PC-9 (cell line): Measurements from ENCODE around the gene SCARF2. TPM values are rescaled to one million over a fixed set of nuclear protein-coding genes. Genes with fewer than 3 reads are reported as not detected.

Source experiments
- BruUV-seq: library from RNA; stranded (reverse); fragments of 400-500 nt; replicated peaks from 2 replicates; lab custom pipeline; 2021; lab: Mats Ljungman, UMichigan
- CTCF ChIA-PET: fragments of 300-600 bp; sonication (Branson Sonifier 250); formaldehyde crosslinking; loops from one replicate; lab custom pipeline; 2022; ENCODE audit warnings: antibody characterized with exemption; lab: Charles Lee
- POLR2A ChIA-PET: fragments of 300-600 bp; sonication (Branson Sonifier 250); formaldehyde crosslinking; loops from one replicate; lab custom pipeline; 2022; ENCODE audit warnings: antibody characterized with exemption; ENCODE audit not compliant: unreplicated experiment; lab: Charles Lee
- DNase-seq, 2 experiments: peaks; one replicate each; pipeline versions ENCODE4 v3.0.0 to v3.0.0-alpha.2; 2015 to 2022; ENCODE audit warnings: mixed read lengths in 1 of 2
- H2AFZ ChIP-seq: fragments of 200-600 bp; sonication (generic); 2 replicates; pipeline ENCODE4 v1.8.1; 2017; ENCODE audit warnings: antibody characterized with exemption
- H3F3A ChIP-seq: fragments of 200-600 bp; sonication (generic); 2 replicates; pipeline ENCODE4 v1.8.1; 2017; ENCODE audit warnings: antibody characterized with exemption, mild to moderate bottlenecking, low read depth; ENCODE audit not compliant: insufficient read depth
- H3K27ac ChIP-seq: fragments of 200-600 bp; sonication (generic); 2 replicates; pipeline ENCODE4 v1.6.1; 2016; ENCODE audit warnings: mixed run types
- H3K27me3 ChIP-seq: fragments of 200-600 bp; sonication (generic); 2 replicates; pipeline ENCODE4 v1.6.1; 2016; ENCODE audit warnings: low read depth, mixed run types; ENCODE audit not compliant: insufficient read depth
- H3K36me3 ChIP-seq: fragments of 200-600 bp; sonication (generic); 2 replicates; pipeline ENCODE4 v1.6.1; 2016; ENCODE audit warnings: low read depth, mixed run types
- H3K4me1 ChIP-seq: fragments of 200-600 bp; sonication (generic); replicated peaks from 2 replicates; pipeline ENCODE4 v1.6.1; 2016; ENCODE audit warnings: mixed run types; ENCODE audit not compliant: insufficient read depth
- H3K4me2 ChIP-seq: fragments of 200-600 bp; sonication (generic); 2 replicates; pipeline ENCODE4 v1.6.1; 2017; ENCODE audit warnings: mixed run types
- H3K4me3 ChIP-seq: fragments of 200-600 bp; sonication (generic); 2 replicates; pipeline ENCODE4 v1.6.1; 2016; ENCODE audit warnings: mixed run types
- H3K79me2 ChIP-seq: fragments of 200-600 bp; sonication (generic); 2 replicates; pipeline ENCODE4 v1.6.1; 2017; ENCODE audit warnings: low read depth, mixed run types
- H3K9me2 ChIP-seq: fragments of 200-600 bp; sonication (generic); 2 replicates; pipeline ENCODE4 v1.8.1; 2017; ENCODE audit warnings: mild to moderate bottlenecking; ENCODE audit not compliant: insufficient read depth
- H3K9me3 ChIP-seq: fragments of 200-600 bp; sonication (generic); 2 replicates; pipeline ENCODE4 v1.8.1; 2016; ENCODE audit warnings: low read depth; ENCODE audit not compliant: insufficient read depth
- H4K20me1 ChIP-seq: fragments of 200-600 bp; sonication (generic); 2 replicates; pipeline ENCODE4 v1.8.1; 2017; ENCODE audit not compliant: insufficient read depth
- EZH2 ChIP-seq: fragments of 200-600 bp; sonication (generic); IDR thresholded peaks from 2 replicates; pipeline ENCODE4 v1.8.0; 2017; ENCODE audit warnings: antibody characterized with exemption, low read depth
- intact Hi-C: fragments of 100-400 bp; cut with micrococcal nuclease; formaldehyde crosslinking; loops from one replicate; pipeline ENCODE4 v1.10.0; 2022; ENCODE audit not compliant: unreplicated experiment
- total RNA-seq: library from RNA; stranded (reverse); gene quantifications from 2 replicates; pipeline ENCODE4 v1.2.3, GENCODE V29; 2021
- TF ChIP-seq, protein P1 (sequence below): fragments of 200-600 bp; sonication (generic); conservative IDR thresholded peaks from 2 replicates; pipeline ENCODE4 v1.6.1; 2017; ENCODE audit warnings: mixed run types, antibody characterized with exemption, mild to moderate bottlenecking, moderate library complexity

SCARF2 gene
- total RNA-seq, 1 experiment from 2014 or later, result 0.52 TPM

- no peak for DNase-seq
- H3K27me3 ChIP-seq, result no peaks in the 10 kb centered on the region
- H3K27ac ChIP-seq, result no peak overlapping the region
- no peak for TF ChIP-seq EZH2
- TF ChIP-seq, protein P1, sequence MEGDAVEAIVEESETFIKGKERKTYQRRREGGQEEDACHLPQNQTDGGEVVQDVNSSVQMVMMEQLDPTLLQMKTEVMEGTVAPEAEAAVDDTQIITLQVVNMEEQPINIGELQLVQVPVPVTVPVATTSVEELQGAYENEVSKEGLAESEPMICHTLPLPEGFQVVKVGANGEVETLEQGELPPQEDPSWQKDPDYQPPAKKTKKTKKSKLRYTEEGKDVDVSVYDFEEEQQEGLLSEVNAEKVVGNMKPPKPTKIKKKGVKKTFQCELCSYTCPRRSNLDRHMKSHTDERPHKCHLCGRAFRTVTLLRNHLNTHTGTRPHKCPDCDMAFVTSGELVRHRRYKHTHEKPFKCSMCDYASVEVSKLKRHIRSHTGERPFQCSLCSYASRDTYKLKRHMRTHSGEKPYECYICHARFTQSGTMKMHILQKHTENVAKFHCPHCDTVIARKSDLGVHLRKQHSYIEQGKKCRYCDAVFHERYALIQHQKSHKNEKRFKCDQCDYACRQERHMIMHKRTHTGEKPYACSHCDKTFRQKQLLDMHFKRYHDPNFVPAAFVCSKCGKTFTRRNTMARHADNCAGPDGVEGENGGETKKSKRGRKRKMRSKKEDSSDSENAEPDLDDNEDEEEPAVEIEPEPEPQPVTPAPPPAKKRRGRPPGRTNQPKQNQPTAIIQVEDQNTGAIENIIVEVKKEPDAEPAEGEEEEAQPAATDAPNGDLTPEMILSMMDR, result no peak
- no peaks in the 10 kb centered on the region for H3K36me3 ChIP-seq
- H3K9me2 ChIP-seq, result no peaks in the 10 kb centered on the region
- CTCF ChIA-PET, result no interaction called here
- H3K4me1 ChIP-seq, result no peaks in the 10 kb centered on the region
- H3F3A ChIP-seq, result no peaks in the 10 kb centered on the region
- no peaks in the 10 kb centered on the region for H3K9me3 ChIP-seq
- H3K4me2 ChIP-seq, result no peak overlapping the region
- no peak overlapping the region for H3K4me3 ChIP-seq
- BruUV-seq, result no TSS peak
- H2AFZ ChIP-seq, result no peak overlapping the region
- H3K79me2 ChIP-seq, result no peaks in the 10 kb centered on the region
- intact Hi-C loops, result no loop called here
- POLR2A ChIA-PET, result no interaction called here
- no peaks in the 10 kb centered on the region for H4K20me1 ChIP-seq
Observed at GRCh38 chr22:20464912-20465758, 27.5 kb upstream of the SCARF2 start.

DNA sequence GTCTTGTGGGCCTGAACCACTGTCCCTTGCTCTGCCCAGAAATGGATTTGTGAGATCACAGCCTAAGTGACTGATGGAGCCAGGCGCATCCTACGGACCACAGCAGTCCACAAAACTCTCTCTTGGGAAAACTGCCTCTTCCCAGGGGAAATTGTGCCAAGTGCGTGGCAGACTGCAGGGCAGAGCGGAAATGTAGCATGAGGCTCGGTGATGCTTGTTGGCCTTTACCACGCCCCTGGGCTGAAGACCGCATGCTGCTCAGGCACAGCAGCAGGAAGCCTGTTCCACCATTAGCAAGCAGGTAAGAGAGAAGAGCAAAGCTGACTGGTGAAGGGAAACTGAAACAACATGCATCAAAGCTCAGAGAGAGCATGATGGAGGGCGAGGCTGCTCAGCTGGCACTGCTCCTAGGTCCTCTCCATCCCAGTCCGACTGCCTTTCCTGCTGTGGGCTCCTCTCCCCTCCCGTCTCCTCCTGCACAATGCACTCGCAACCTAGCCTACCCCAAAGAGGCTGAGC, 26.5 kb upstream of the SCARF2 start:
- CTCF ChIA-PET, result no interaction called here
- Histone ChIP-seq H3K4me1 (no peaks in the 10 kb centered on the region), H3K27me3 (no peaks in the 10 kb centered on the region), H3K4me2 (no peak overlapping the region), H3K27ac (no peak overlapping the region), H3K79me2 (no peaks in the 10 kb centered on the region), H3F3A (no peaks in the 10 kb centered on the region), H4K20me1 (no peaks in the 10 kb centered on the region), H2AFZ (no peak overlapping the region), H3K9me3 (no peaks in the 10 kb centered on the region), H3K9me2 (no peaks in the 10 kb centered on the region), H3K36me3 (no peaks in the 10 kb centered on the region), H3K4me3 (no peak overlapping the region)
- no TSS peak for BruUV-seq
- no peak for DNase-seq
- POLR2A ChIA-PET, result no interaction called here
- no peak for TF ChIP-seq EZH2
- TF ChIP-seq, protein P1, result no peak
- intact Hi-C loops, result no loop called here

DNA sequence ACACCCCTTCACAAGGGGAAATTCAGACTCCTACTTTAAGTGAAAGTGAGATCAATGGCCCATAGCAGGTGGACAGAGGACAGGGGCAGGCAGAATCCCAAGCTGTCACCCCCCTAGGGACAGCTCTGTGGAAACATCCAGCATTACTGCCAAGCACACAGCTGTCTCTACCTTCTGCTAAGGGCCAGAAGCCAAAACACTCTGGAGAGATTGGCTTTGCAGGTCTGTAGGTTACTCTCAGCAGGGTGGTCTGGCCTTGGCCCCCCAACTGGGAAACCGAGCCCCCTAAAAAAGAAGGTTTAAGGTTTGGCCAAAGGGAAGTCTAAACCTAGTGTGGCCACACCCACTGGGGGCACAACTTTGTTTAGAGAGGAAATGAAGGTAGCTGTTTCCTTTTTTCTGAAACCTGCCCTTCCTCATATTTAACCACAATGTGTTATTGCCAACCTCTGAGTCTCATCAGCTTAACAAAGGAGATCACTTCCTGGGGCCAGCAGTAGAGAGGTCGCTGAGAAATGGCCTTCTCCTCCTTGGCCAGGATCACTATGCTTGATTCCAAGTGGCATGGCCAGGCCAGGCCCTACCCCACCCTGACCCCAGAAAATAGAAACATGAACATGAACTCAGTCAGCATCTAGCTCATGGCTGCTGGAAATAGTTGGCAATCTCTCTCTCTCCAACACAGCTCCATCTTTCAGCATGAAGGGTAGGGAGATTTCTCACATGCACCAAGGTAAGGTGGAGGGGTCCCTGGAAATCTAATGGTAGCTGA, 25.9 kb upstream of the SCARF2 start:
- Histone ChIP-seq H3K27me3 (no peaks in the 10 kb centered on the region), H3K27ac (no peak overlapping the region), H3K4me1 (no peaks in the 10 kb centered on the region), H3F3A (no peaks in the 10 kb centered on the region), H3K36me3 (no peaks in the 10 kb centered on the region), H2AFZ (no peak overlapping the region), H4K20me1 (no peaks in the 10 kb centered on the region), H3K4me3 (no peak overlapping the region), H3K79me2 (no peaks in the 10 kb centered on the region), H3K4me2 (no peak overlapping the region), H3K9me3 (no peaks in the 10 kb centered on the region), H3K9me2 (no peaks in the 10 kb centered on the region)
- TF ChIP-seq, protein P1, result no peak
- intact Hi-C loops, result no loop called here
- ChIA-PET CTCF (no interaction called here), POLR2A (no interaction called here)
- BruUV-seq, result no TSS peak
- no peak for DNase-seq
